Measurements from ENCODE around the gene TUBA3E.
"Not testable (repeated sequence)": the region's sequence is repeated elsewhere in the genome, so short reads cannot be mapped to it uniquely, and the experiment has no call there.

- TF ChIP-seq CTCF (IDR thresholded peaks at IDR 0.05; ENCODE audit: poor library complexity, severe bottlenecking); EP300 (conservative IDR thresholded peaks at IDR 0.05; ENCODE audit: poor library complexity, severe bottlenecking); MXI1 (conservative IDR thresholded peaks at IDR 0.05; ENCODE audit: poor library complexity, severe bottlenecking); RAD21 (conservative IDR thresholded peaks at IDR 0.05); SMC3 (conservative IDR thresholded peaks at IDR 0.05; ENCODE audit: poor library complexity): not testable (repeated sequence)
These were observed 29.1 kb downstream of the TUBA3E start for GRCh38 chr2:130169163-130169562.

All from neural cell (in vitro differentiated cells).